SK-N-SH treated with all-trans-retinoic acid at 6 μM for 48 hours (cell line): ENCODE measurements around the gene FAM13A.

Experiments
- ATAC-seq: fragments of 200-7000 bp; cut with Tn5 transposase; 3 replicates; pipeline ENCODE4 v1.9.1; 2020; ENCODE audit warnings: mild to moderate bottlenecking, moderate library complexity
- ARNTL ChIP-seq: fragments of 450-650 bp; formaldehyde crosslinking; IDR thresholded peaks from 2 replicates; pipeline ENCODE4 v1.5.0; 2020; ENCODE audit warnings: low read depth, mild to moderate bottlenecking, moderate library complexity, borderline replicate concordance
- BACH2 ChIP-seq: fragments of 250-450 bp; sonication (Bioruptor Pico); IDR thresholded peaks from 2 replicates; pipeline ENCODE4 v1.9.0; 2021; ENCODE audit warnings: mild to moderate bottlenecking, borderline replicate concordance
- CSDC2 ChIP-seq: fragments of 250-450 bp; sonication (Bioruptor Pico); IDR thresholded peaks from 2 replicates; pipeline ENCODE4 v1.5.0; 2020; ENCODE audit warnings: mild to moderate bottlenecking, moderate library complexity
- CSRNP3 ChIP-seq: fragments of 250-450 bp; sonication (Bioruptor Pico); IDR thresholded peaks from 2 replicates; pipeline ENCODE4 v1.5.1; 2021; ENCODE audit warnings: mild to moderate bottlenecking, moderate library complexity
- GLIS3 ChIP-seq: fragments of 250-450 bp; sonication (Bioruptor Pico); IDR thresholded peaks from 2 replicates; pipeline ENCODE4 v1.5.0; 2020; ENCODE audit warnings: mild to moderate bottlenecking, moderate library complexity
- ISL1 ChIP-seq: fragments of 250-450 bp; sonication (Bioruptor Pico); IDR thresholded peaks from 2 replicates; pipeline ENCODE4 v2.1.2; 2022; ENCODE audit warnings: mild to moderate bottlenecking, moderate library complexity
- OSR1 ChIP-seq: fragments of 250-450 bp; sonication (Bioruptor Pico); IDR thresholded peaks from 2 replicates; pipeline ENCODE4 v1.8.0; 2022; ENCODE audit warnings: moderate library complexity, mild to moderate bottlenecking, inconsistent platforms
- PATZ1 ChIP-seq: fragments of 250-450 bp; sonication (Bioruptor Pico); IDR thresholded peaks from 2 replicates; pipeline ENCODE4 v1.8.0; 2020; ENCODE audit warnings: mild to moderate bottlenecking, moderate library complexity, borderline replicate concordance
- PPARA ChIP-seq: fragments of 250-450 bp; sonication (Bioruptor Pico); IDR thresholded peaks from 2 replicates; pipeline ENCODE4 v1.5.0; 2020; ENCODE audit warnings: mild to moderate bottlenecking, borderline replicate concordance
- RARB ChIP-seq: fragments of 250-450 bp; sonication (Bioruptor Pico); IDR thresholded peaks from 2 replicates; pipeline ENCODE4 v1.8.0; 2021; ENCODE audit warnings: mild to moderate bottlenecking, moderate library complexity
- SNAI2 ChIP-seq: fragments of 250-450 bp; sonication (Bioruptor Pico); IDR thresholded peaks from 2 replicates; pipeline ENCODE4 v1.5.0; 2020; ENCODE audit warnings: mild to moderate bottlenecking, moderate library complexity
- TOX ChIP-seq: fragments of 250-450 bp; sonication (Bioruptor Pico); IDR thresholded peaks from 2 replicates; pipeline ENCODE4 v1.8.0; 2021; ENCODE audit warnings: mild to moderate bottlenecking, moderate library complexity, borderline replicate concordance
- ZC3H10 ChIP-seq: fragments of 250-450 bp; sonication (Bioruptor Pico); IDR thresholded peaks from 2 replicates; pipeline ENCODE4 v1.5.1; 2021; ENCODE audit warnings: mild to moderate bottlenecking, moderate library complexity
- ZFP3 ChIP-seq: fragments of 250-450 bp; sonication (Bioruptor Pico); IDR thresholded peaks from 2 replicates; pipeline ENCODE4 v1.5.0; 2020; ENCODE audit warnings: mild to moderate bottlenecking, moderate library complexity
- ZFP30 ChIP-seq: fragments of 450-650 bp; formaldehyde crosslinking; IDR thresholded peaks from 2 replicates; pipeline ENCODE4 v1.5.0; 2022; ENCODE audit warnings: mild to moderate bottlenecking, moderate library complexity
- ZNF565 ChIP-seq: fragments of 450-650 bp; formaldehyde crosslinking; conservative IDR thresholded peaks from 2 replicates; pipeline ENCODE4 v1.5.0; 2020; ENCODE audit warnings: low read depth, mild to moderate bottlenecking, moderate library complexity
- ZNF70 ChIP-seq: fragments of 450-650 bp; formaldehyde crosslinking; IDR thresholded peaks from 2 replicates; pipeline ENCODE4 v1.5.0; 2020; ENCODE audit warnings: mild to moderate bottlenecking, moderate library complexity
- ZNF8 ChIP-seq: fragments of 450-650 bp; formaldehyde crosslinking; IDR thresholded peaks from 2 replicates; pipeline ENCODE4 v1.5.0; 2020; ENCODE audit warnings: mild to moderate bottlenecking, moderate library complexity
- TF ChIP-seq, protein P1 (sequence below): fragments of 250-450 bp; sonication (Bioruptor Pico); IDR thresholded peaks from 2 replicates; pipeline ENCODE4 v1.5.1; 2020; ENCODE audit warnings: low read depth, mild to moderate bottlenecking, moderate library complexity
- TF ChIP-seq, protein P2 (sequence below): fragments of 250-450 bp; sonication (Bioruptor Pico); IDR thresholded peaks from 2 replicates; pipeline ENCODE4 v1.8.0; 2021; ENCODE audit warnings: low read depth, mild to moderate bottlenecking, moderate library complexity, borderline replicate concordance

Gene FAM13A

DNA sequence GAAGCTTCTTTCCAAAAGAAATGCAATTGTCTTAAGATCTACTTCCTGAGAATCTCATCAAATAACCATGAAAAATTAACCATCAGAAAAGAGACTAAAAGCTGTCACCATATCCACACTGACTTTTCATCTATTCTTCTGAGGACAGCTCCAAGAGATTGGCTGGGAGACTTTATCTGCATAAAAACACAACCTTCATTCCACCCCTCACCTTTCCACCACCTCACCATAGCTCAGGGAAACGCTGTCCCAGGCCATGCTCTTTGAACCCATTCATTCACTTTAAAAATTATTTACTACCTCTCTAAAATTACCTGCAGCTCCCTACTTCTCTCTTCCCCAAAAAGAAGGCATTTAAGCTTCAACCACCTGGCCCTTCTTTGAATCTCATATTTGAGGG lies 2.4 kb downstream of the FAM13A start (continued):
- TF ChIP-seq ZNF565 (CRISPR knock-in tag) (no peak), CSDC2 (no peak), ZFP30 (CRISPR knock-in tag) (no peak), PATZ1 (CRISPR knock-in tag) (no peak), CSRNP3 (CRISPR knock-in tag) (no peak), ZNF8 (CRISPR knock-in tag) (no peak)

DNA sequence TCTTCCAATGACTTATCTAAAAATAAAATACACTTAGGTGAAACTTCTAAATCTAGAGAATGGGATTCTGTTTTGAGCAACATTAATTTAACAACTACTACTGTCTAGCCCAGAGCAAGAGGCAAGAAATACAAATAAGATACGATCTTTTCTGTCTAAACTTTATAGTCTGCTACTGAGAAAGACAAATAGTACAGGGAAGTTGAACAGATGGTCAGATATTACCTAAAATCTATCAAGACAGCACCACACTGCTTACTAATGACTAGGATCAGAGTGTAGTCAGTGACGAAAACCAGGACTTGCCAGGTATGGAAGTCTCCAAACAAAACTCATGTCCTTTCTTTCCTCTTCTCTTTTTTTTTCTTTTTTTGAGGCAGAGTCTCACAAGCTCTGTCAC lies 7.1 kb downstream of the FAM13A start:
- TF ChIP-seq ZC3H10 (no peak), RARB (no peak), ZNF565 (CRISPR knock-in tag) (no peak), SNAI2 (CRISPR knock-in tag) (no peak), ISL1 (no peak), OSR1 (CRISPR knock-in tag) (no peak), TOX (CRISPR knock-in tag) (no peak), CSRNP3 (CRISPR knock-in tag) (no peak), GLIS3 (CRISPR knock-in tag) (no peak), ZFP3 (CRISPR knock-in tag) (no peak), CSDC2 (no peak), ARNTL (no peak), ZFP30 (CRISPR knock-in tag) (no peak), PATZ1 (CRISPR knock-in tag) (no peak), PPARA (CRISPR knock-in tag) (no peak)
- TF ChIP-seq, protein P1, sequence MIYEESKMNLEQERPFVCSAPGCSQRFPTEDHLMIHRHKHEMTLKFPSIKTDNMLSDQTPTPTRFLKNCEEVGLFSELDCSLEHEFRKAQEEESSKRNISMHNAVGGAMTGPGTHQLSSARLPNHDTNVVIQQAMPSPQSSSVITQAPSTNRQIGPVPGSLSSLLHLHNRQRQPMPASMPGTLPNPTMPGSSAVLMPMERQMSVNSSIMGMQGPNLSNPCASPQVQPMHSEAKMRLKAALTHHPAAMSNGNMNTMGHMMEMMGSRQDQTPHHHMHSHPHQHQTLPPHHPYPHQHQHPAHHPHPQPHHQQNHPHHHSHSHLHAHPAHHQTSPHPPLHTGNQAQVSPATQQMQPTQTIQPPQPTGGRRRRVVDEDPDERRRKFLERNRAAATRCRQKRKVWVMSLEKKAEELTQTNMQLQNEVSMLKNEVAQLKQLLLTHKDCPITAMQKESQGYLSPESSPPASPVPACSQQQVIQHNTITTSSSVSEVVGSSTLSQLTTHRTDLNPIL (CRISPR knock-in tag), result no peak
- TF ChIP-seq, protein P2, sequence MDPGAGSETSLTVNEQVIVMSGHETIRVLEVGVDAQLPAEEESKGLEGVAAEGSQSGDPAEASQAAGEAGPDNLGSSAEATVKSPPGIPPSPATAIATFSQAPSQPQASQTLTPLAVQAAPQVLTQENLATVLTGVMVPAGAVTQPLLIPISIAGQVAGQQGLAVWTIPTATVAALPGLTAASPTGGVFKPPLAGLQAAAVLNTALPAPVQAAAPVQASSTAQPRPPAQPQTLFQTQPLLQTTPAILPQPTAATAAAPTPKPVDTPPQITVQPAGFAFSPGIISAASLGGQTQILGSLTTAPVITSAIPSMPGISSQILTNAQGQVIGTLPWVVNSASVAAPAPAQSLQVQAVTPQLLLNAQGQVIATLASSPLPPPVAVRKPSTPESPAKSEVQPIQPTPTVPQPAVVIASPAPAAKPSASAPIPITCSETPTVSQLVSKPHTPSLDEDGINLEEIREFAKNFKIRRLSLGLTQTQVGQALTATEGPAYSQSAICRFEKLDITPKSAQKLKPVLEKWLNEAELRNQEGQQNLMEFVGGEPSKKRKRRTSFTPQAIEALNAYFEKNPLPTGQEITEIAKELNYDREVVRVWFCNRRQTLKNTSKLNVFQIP (CRISPR knock-in tag), result no peak
- no peak for ATAC-seq

DNA sequence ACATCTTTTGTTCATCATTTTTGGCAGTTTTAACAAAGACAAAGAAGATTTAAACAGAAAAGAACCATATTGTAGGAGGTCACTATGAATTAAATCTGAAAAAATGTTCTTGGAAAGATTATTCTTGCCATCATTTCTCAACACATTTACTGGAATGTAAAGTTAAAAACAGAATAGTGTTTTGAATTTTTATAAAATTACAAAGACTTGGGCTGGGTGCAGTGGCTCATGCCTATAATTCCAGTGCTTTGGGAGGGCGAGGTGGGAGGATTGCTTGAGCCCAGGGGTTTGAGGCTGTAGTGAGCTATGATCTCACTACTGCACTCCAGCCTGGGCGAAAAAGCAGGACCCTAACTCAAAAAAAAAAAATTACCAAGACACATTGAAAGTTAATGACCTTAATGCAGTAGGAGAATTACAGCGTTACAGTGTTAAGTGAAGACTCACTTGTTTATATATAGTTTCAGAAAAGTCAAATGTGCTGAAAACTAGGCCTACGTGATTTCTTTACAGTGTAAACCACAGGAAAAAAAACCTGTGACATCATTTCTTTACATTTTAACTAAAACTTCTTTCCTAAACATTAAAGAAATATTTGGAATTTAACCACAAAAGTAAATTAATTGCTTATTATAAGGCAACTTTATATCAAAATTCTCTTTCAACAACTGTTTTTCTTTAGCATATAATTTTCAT lies 7.9 kb downstream of the FAM13A start:
- ATAC-seq, result no peak
- TF ChIP-seq ARNTL, result no peak
- TF ChIP-seq TOX (CRISPR knock-in tag), result no peak
- TF ChIP-seq ZNF70 (CRISPR knock-in tag), result no peak
- TF ChIP-seq OSR1 (CRISPR knock-in tag), result no peak
- no peak for TF ChIP-seq PPARA (CRISPR knock-in tag)
- no peak for TF ChIP-seq BACH2 (CRISPR knock-in tag)
- no peak for TF ChIP-seq ZC3H10
- TF ChIP-seq CSDC2, result no peak
- TF ChIP-seq, protein P2 (CRISPR knock-in tag), result no peak
- TF ChIP-seq GLIS3 (CRISPR knock-in tag), result no peak
- TF ChIP-seq CSRNP3 (CRISPR knock-in tag), result no peak
- TF ChIP-seq, protein P1 (CRISPR knock-in tag), result no peak
